HG03025 (cell line): ENCODE measurements around the gene MRPS21.
"Not testable (repeated sequence)": the region's sequence is repeated elsewhere in the genome, so short reads cannot be mapped to it uniquely, and the experiment has no call there.

Source experiments
- ATAC-seq: cut with Tn5 transposase; IDR thresholded peaks from one replicate; pipeline ENCODE4 v1.9.1; 2021; ENCODE audit warnings: mild to moderate bottlenecking, moderate library complexity; ENCODE audit not compliant: unreplicated experiment, low FRiP score

Gene MRPS21

GRCh38 chr1:150281221-150281757 lies 12.4 kb upstream of the MRPS21 start:
- no peak for ATAC-seq

- no peak for ATAC-seq
Observed at GRCh38 chr1:150281758-150282557, 11.7 kb upstream of the MRPS21 start, which contains the start of gene CIART. Gene CIART (plus strand): TSS chr1:150282554. CDS start chr1:150283268, 714 bp downstream.

GRCh38 chr1:150282558-150282958 lies 11.1 kb upstream of the MRPS21 start:
- no peak for ATAC-seq

GRCh38 chr1:150283260-150283659 lies 10.4 kb upstream of the MRPS21 start:
- ATAC-seq = no peak

GRCh38 chr1:150288382-150288781 lies 5.3 kb upstream of the MRPS21 start:
- ATAC-seq = no peak

- no peak for ATAC-seq
Observed at GRCh38 chr1:150288822-150289221, 4.8 kb upstream of the MRPS21 start.

- no peak for ATAC-seq
Observed at GRCh38 chr1:150295476-150295875, 1.8 kb downstream of the MRPS21 start.

- no peak for ATAC-seq
Observed at GRCh38 chr1:150299716-150300115, 6.1 kb downstream of the MRPS21 start.

GRCh38 chr1:150302338-150302737 lies 8.7 kb downstream of the MRPS21 start:
- no peak for ATAC-seq

- ATAC-seq = no peak
Observed at GRCh38 chr1:150302902-150303301, 9.2 kb downstream of the MRPS21 start.

GRCh38 chr1:150308585-150308984 lies 14.9 kb downstream of the MRPS21 start:
- ATAC-seq = not testable (repeated sequence)

- no peak for ATAC-seq
Observed at GRCh38 chr1:150309758-150310508, 16.3 kb downstream of the MRPS21 start.

GRCh38 chr1:150311762-150312161 lies 18.1 kb downstream of the MRPS21 start:
- ATAC-seq = no peak

GRCh38 chr1:150314691-150315090 lies 21.0 kb downstream of the MRPS21 start:
- not testable (repeated sequence) for ATAC-seq

GRCh38 chr1:150320667-150320978 lies 27.0 kb downstream of the MRPS21 start:
- no peak for ATAC-seq

- ATAC-seq = no peak
Observed at GRCh38 chr1:150321826-150322166, 28.1 kb downstream of the MRPS21 start.

- no peak for ATAC-seq
Observed at GRCh38 chr1:150322310-150322709, 28.6 kb downstream of the MRPS21 start.

GRCh38 chr1:150332651-150333290 lies 39.1 kb downstream of the MRPS21 start:
- ATAC-seq = no peak

- ATAC-seq = no peak
Observed at GRCh38 chr1:150346316-150346715, 52.7 kb downstream of the MRPS21 start.

GRCh38 chr1:150352866-150353265 lies 59.2 kb downstream of the MRPS21 start:
- ATAC-seq = no peak
